GM18502 (cell line): ENCODE measurements around the gene GPR68.
"Not testable (repeated sequence)": the region's sequence is repeated elsewhere in the genome, so short reads cannot be mapped to it uniquely, and the experiment has no call there.

ENCODE experiments used
- ATAC-seq: cut with Tn5 transposase; IDR thresholded peaks from one replicate; pipeline ENCODE4 v1.9.1; 2021; ENCODE audit warnings: mild to moderate bottlenecking; ENCODE audit not compliant: unreplicated experiment, poor library complexity

The GPR68 gene

GRCh38 chr14:91273273-91273884, 28.9 kb upstream of the GPR68 start:
- no peak for ATAC-seq

GRCh38 chr14:91272341-91273272, 28.1 kb upstream of the GPR68 start:
- no peak for ATAC-seq

GRCh38 chr14:91271639-91272038, 27.1 kb upstream of the GPR68 start:
- ATAC-seq: no peak

- no peak for ATAC-seq
Measured at GRCh38 chr14:91270619-91271018, 26.1 kb upstream of the GPR68 start.

GRCh38 chr14:91270188-91270587, 25.7 kb upstream of the GPR68 start:
- ATAC-seq: no peak

GRCh38 chr14:91269076-91269991, 24.8 kb upstream of the GPR68 start:
- ATAC-seq: no peak

- no peak for ATAC-seq
Measured at GRCh38 chr14:91267965-91268437, 23.5 kb upstream of the GPR68 start.

GRCh38 chr14:91266276-91266675, 21.8 kb upstream of the GPR68 start:
- ATAC-seq: not testable (repeated sequence)

- ATAC-seq: no peak
Measured at GRCh38 chr14:91265404-91265803, 20.9 kb upstream of the GPR68 start.

GRCh38 chr14:91264151-91265150, 19.9 kb upstream of the GPR68 start:
- ATAC-seq: no peak

GRCh38 chr14:91263329-91263728, 18.8 kb upstream of the GPR68 start:
- ATAC-seq: no peak

GRCh38 chr14:91261986-91262549, 17.6 kb upstream of the GPR68 start:
- ATAC-seq: no peak

- ATAC-seq: no peak
Measured at GRCh38 chr14:91261115-91261514, 16.6 kb upstream of the GPR68 start.

GRCh38 chr14:91258876-91259275, 14.4 kb upstream of the GPR68 start:
- ATAC-seq: no peak

GRCh38 chr14:91258011-91258618, 13.6 kb upstream of the GPR68 start:
- ATAC-seq: no peak

- ATAC-seq: no peak
Measured at GRCh38 chr14:91257328-91258010, 13.0 kb upstream of the GPR68 start.

- no peak for ATAC-seq
Measured at GRCh38 chr14:91256661-91257060, 12.2 kb upstream of the GPR68 start.
